Non-pigmented ciliary epithelial cell (primary cell): ENCODE measurements around the gene CDCP1.
"Not testable (repeated sequence)": the region's sequence is repeated elsewhere in the genome, so short reads cannot be mapped to it uniquely, and the experiment has no call there.

ENCODE experiments used
- DNase-seq: peaks from one replicate; pipeline ENCODE4 v3.0.0-alpha.2; 2010; ENCODE audit warnings: low read depth

The CDCP1 gene

GRCh38 chr3:45171283-45171682, 25.1 kb upstream of the CDCP1 start:
- DNase-seq, result no peak

- DNase-seq, result no peak
Observed at GRCh38 chr3:45170096-45170495, 23.9 kb upstream of the CDCP1 start.

- DNase-seq, result no peak
Observed at GRCh38 chr3:45169125-45169904, 23.1 kb upstream of the CDCP1 start.

GRCh38 chr3:45168451-45168850, 22.3 kb upstream of the CDCP1 start:
- no peak for DNase-seq

- peak; percentile 83 for DNase-seq
Observed at GRCh38 chr3:45167011-45167911, 21.1 kb upstream of the CDCP1 start.

- no peak for DNase-seq
Observed at GRCh38 chr3:45166321-45166879, 20.2 kb upstream of the CDCP1 start.

GRCh38 chr3:45165497-45166283, 19.5 kb upstream of the CDCP1 start:
- no peak for DNase-seq

GRCh38 chr3:45164056-45164455, 17.9 kb upstream of the CDCP1 start:
- DNase-seq, result no peak

GRCh38 chr3:45163481-45163880, 17.3 kb upstream of the CDCP1 start:
- DNase-seq, result no peak

GRCh38 chr3:45154641-45155147, 8.5 kb upstream of the CDCP1 start:
- peak; percentile 50 for DNase-seq

- peak; percentile 62 for DNase-seq
Observed at GRCh38 chr3:45153658-45154437, 7.7 kb upstream of the CDCP1 start.

- DNase-seq, result no peak
Observed at GRCh38 chr3:45152307-45152706, 6.1 kb upstream of the CDCP1 start.

GRCh38 chr3:45151100-45151499, 4.9 kb upstream of the CDCP1 start:
- no peak for DNase-seq

GRCh38 chr3:45148921-45149320, 2.7 kb upstream of the CDCP1 start:
- DNase-seq, result no peak

- no peak for DNase-seq
Observed at GRCh38 chr3:45145223-45145622, 955 bp downstream of the CDCP1 start.

GRCh38 chr3:45143673-45144671, 2.2 kb downstream of the CDCP1 start:
- DNase-seq, result no peak

- DNase-seq, result not testable (repeated sequence)
Observed at GRCh38 chr3:45140770-45141155, 5.4 kb downstream of the CDCP1 start.

- DNase-seq, result no peak
Observed at GRCh38 chr3:45140141-45140769, 5.9 kb downstream of the CDCP1 start.
